ENCODE results near the gene PFKFB1.
"Not testable (repeated sequence)": the region's sequence is repeated elsewhere in the genome, so short reads cannot be mapped to it uniquely, and the experiment has no call there.

The PFKFB1 gene

GRCh38 chrX:54983306-54983705 is 10.7 kb downstream of the PFKFB1 start:
- H3K27ac ChIP-seq (ENCODE audit: low read length); H3K27me3 ChIP-seq (ENCODE audit: insufficient read depth, low read length); H3K4me3 ChIP-seq (ENCODE audit: low read length); H3K36me3 ChIP-seq (ENCODE audit: insufficient read depth, low read depth, low read length); H3K9me3 ChIP-seq (ENCODE audit: insufficient read depth, low read depth, low read length); H3K9ac ChIP-seq (ENCODE audit: low read depth, low read length); H3K4me1 ChIP-seq (ENCODE audit: insufficient read depth, low read length): not testable (repeated sequence)

- Histone ChIP-seq H3K4me3 (ENCODE audit: low read length) (no peak overlapping the region), H3K9me3 (ENCODE audit: insufficient read depth, low read depth, low read length) (no peaks in the 10 kb centered on the region), H3K27me3 (ENCODE audit: insufficient read depth, low read length) (no peaks in the 10 kb centered on the region), H3K36me3 (ENCODE audit: insufficient read depth, low read depth, low read length) (no peaks in the 10 kb centered on the region), H3K4me1 (ENCODE audit: insufficient read depth, low read length) (no peaks in the 10 kb centered on the region), H3K9ac (ENCODE audit: low read depth, low read length) (no peak overlapping the region), H3K27ac (ENCODE audit: low read length) (no peak overlapping the region)
Measured at GRCh38 chrX:54980334-54980733, 13.7 kb downstream of the PFKFB1 start.

DNA sequence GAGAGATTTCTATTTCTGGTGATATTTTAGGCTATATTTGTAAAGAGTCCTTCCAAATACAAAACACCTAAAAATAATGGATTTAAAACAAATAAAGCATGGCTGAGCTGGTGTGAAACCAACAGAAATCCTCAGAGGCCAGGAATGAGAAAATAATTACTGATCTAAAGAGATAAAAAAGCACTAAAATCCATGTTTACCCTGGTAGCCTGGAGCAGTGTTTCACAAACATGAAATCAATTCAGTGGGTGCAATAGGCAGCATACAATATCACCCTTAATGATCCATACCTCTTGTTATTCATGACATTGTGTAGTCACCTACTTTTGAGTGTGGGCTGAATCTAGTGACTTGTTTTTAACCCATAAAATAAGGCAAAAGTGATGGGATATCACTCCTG is 14.6 kb downstream of the PFKFB1 start:
- no peaks in the 10 kb centered on the region for H3K36me3 ChIP-seq (ENCODE audit: insufficient read depth, low read depth, low read length)
- no peak overlapping the region for H3K9ac ChIP-seq (ENCODE audit: low read depth, low read length)
- no peaks in the 10 kb centered on the region for H3K9me3 ChIP-seq (ENCODE audit: insufficient read depth, low read depth, low read length)
- no peak overlapping the region for H3K4me3 ChIP-seq (ENCODE audit: low read length)
- no peak overlapping the region for H3K27ac ChIP-seq (ENCODE audit: low read length)
- H3K4me1 ChIP-seq (ENCODE audit: insufficient read depth, low read length), result no peaks in the 10 kb centered on the region
- H3K27me3 ChIP-seq (ENCODE audit: insufficient read depth, low read length), result no peaks in the 10 kb centered on the region

GRCh38 chrX:54978448-54978847 is 15.5 kb downstream of the PFKFB1 start:
- H3K27ac ChIP-seq (ENCODE audit: low read length), result no peak overlapping the region
- H3K4me3 ChIP-seq (ENCODE audit: low read length), result no peak overlapping the region
- no peaks in the 10 kb centered on the region for H3K36me3 ChIP-seq (ENCODE audit: insufficient read depth, low read depth, low read length)
- no peaks in the 10 kb centered on the region for H3K9me3 ChIP-seq (ENCODE audit: insufficient read depth, low read depth, low read length)
- no peaks in the 10 kb centered on the region for H3K27me3 ChIP-seq (ENCODE audit: insufficient read depth, low read length)
- H3K9ac ChIP-seq (ENCODE audit: low read depth, low read length), result no peak overlapping the region
- H3K4me1 ChIP-seq (ENCODE audit: insufficient read depth, low read length), result no peaks in the 10 kb centered on the region

DNA sequence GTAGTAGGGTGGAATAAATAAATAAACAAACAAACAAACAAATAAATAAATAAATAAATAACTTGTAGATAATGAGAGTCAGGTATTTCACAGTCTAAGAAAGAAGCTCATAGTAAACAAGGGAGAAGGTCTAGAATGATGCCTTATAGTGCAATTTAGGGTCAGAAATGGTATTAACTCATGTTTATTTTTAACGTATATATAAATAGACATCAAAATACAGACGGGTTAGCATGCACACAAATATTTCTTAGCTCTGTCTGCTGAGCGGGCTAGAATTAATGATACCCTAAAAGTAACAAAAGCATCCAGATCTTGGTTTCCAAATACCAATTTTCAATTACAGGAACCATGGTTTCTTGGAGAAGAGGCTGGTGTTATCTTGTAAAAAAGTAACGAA is 16.6 kb downstream of the PFKFB1 start:
- Histone ChIP-seq H3K27me3 (ENCODE audit: insufficient read depth, low read length) (no peaks in the 10 kb centered on the region), H3K36me3 (ENCODE audit: insufficient read depth, low read depth, low read length) (no peaks in the 10 kb centered on the region), H3K9ac (ENCODE audit: low read depth, low read length) (no peak overlapping the region), H3K27ac (ENCODE audit: low read length) (no peak overlapping the region), H3K9me3 (ENCODE audit: insufficient read depth, low read depth, low read length) (no peaks in the 10 kb centered on the region), H3K4me3 (ENCODE audit: low read length) (no peak overlapping the region), H3K4me1 (ENCODE audit: insufficient read depth, low read length) (no peaks in the 10 kb centered on the region)

DNA sequence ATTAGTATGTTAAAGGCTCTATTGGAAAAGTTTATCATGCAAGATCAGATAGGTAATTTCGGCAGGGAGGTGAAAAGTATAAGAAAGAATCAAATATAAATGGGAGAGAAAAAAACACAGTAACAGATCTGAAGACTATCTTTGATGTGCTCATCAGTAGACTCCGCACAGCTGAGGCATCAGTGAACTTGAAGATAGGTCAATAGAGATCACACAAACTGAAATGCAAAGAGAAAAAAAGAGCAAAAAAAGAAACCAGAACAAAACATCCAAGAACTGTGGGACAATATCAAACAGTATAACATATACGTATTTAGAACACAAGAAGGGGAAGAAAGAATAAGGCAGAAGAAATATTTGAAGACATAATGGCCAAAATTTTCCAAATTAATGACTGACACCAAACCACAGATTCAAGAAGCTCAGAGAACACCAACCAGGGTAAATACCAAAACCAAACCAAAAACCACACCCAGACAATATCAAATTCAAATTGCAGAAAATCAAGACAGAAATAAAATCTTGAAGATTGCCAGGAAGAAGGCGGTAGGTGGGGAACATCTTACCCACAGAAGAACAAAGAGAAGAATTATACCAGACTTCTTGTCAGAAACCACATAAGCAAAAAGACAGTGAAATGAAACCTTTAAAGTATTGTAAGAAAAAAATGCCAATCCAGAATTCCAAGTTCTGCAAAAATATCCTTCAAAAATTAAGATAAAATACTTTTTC is 29.1 kb downstream of the PFKFB1 start:
- H3K36me3 ChIP-seq (ENCODE audit: insufficient read depth, low read depth, low read length), result no peaks in the 10 kb centered on the region
- no peak overlapping the region for H3K4me3 ChIP-seq (ENCODE audit: low read length)
- H3K9me3 ChIP-seq (ENCODE audit: insufficient read depth, low read depth, low read length), result no peaks in the 10 kb centered on the region
- H3K27me3 ChIP-seq (ENCODE audit: insufficient read depth, low read length), result no peaks in the 10 kb centered on the region
- no peaks in the 10 kb centered on the region for H3K4me1 ChIP-seq (ENCODE audit: insufficient read depth, low read length)
- no peak overlapping the region for H3K9ac ChIP-seq (ENCODE audit: low read depth, low read length)
- no peak overlapping the region for H3K27ac ChIP-seq (ENCODE audit: low read length)

- no peaks in the 10 kb centered on the region for H3K36me3 ChIP-seq (ENCODE audit: insufficient read depth, low read depth, low read length)
- H3K4me1 ChIP-seq (ENCODE audit: insufficient read depth, low read length), result no peaks in the 10 kb centered on the region
- no peak overlapping the region for H3K27ac ChIP-seq (ENCODE audit: low read length)
- H3K9me3 ChIP-seq (ENCODE audit: insufficient read depth, low read depth, low read length), result no peaks in the 10 kb centered on the region
- H3K9ac ChIP-seq (ENCODE audit: low read depth, low read length), result no peak overlapping the region
- no peak overlapping the region for H3K4me3 ChIP-seq (ENCODE audit: low read length)
- H3K27me3 ChIP-seq (ENCODE audit: insufficient read depth, low read length), result no peaks in the 10 kb centered on the region
Measured at GRCh38 chrX:54961750-54962149, 32.2 kb downstream of the PFKFB1 start.

DNA sequence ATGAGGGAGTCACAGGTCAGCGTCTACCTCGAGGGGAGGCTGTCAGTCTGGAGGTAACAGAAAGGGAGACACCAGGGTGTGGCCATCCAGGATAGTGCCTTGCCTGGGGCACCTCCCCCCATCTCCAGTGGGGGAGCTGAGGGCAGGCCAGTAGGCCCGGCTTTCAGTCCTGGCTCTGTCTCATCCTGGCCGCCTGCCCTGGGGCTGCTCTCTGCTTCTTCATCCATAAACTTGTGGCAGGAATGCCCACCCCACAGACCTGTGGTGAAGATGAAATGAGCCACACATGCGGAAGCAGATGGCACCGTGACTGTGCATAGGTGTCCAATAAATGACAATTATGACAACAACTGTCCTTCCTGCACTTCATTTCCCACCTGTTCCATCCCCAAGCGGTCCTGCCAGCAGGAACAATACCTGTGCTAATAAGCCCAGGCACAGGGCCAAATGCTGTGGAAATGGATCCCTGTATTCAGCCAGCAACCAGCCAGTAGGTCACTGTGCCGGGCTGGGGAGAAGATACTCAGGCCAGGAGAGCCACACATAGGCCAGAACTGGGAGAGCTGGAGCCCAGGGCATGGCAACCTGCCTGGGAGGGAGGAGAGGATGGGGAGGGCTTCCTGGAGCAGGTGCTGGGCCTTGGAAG is 43.1 kb downstream of the PFKFB1 start:
- H3K4me3 ChIP-seq (ENCODE audit: low read length), result no peak overlapping the region
- H3K27me3 ChIP-seq (ENCODE audit: insufficient read depth, low read length), result no peaks in the 10 kb centered on the region
- no peaks in the 10 kb centered on the region for H3K9me3 ChIP-seq (ENCODE audit: insufficient read depth, low read depth, low read length)
- no peak overlapping the region for H3K27ac ChIP-seq (ENCODE audit: low read length)
- no peaks in the 10 kb centered on the region for H3K36me3 ChIP-seq (ENCODE audit: insufficient read depth, low read depth, low read length)
- no peaks in the 10 kb centered on the region for H3K4me1 ChIP-seq (ENCODE audit: insufficient read depth, low read length)
- H3K9ac ChIP-seq (ENCODE audit: low read depth, low read length), result no peak overlapping the region

- H3K4me1 ChIP-seq (ENCODE audit: insufficient read depth, low read length), result no peaks in the 10 kb centered on the region
- no peaks in the 10 kb centered on the region for H3K9me3 ChIP-seq (ENCODE audit: insufficient read depth, low read depth, low read length)
- H3K4me3 ChIP-seq (ENCODE audit: low read length), result no peak overlapping the region
- no peak overlapping the region for H3K9ac ChIP-seq (ENCODE audit: low read depth, low read length)
- H3K27me3 ChIP-seq (ENCODE audit: insufficient read depth, low read length), result no peaks in the 10 kb centered on the region
- H3K27ac ChIP-seq (ENCODE audit: low read length), result no peak overlapping the region
- H3K36me3 ChIP-seq (ENCODE audit: insufficient read depth, low read depth, low read length), result no peaks in the 10 kb centered on the region
Measured at GRCh38 chrX:54945224-54945623, 48.8 kb downstream of the PFKFB1 start.

- Histone ChIP-seq H3K9me3 (ENCODE audit: insufficient read depth, low read depth, low read length) (no peaks in the 10 kb centered on the region), H3K27ac (ENCODE audit: low read length) (no peak overlapping the region), H3K4me3 (ENCODE audit: low read length) (no peak overlapping the region)
Measured at GRCh38 chrX:54944816-54945215, 49.2 kb downstream of the PFKFB1 start.

DNA sequence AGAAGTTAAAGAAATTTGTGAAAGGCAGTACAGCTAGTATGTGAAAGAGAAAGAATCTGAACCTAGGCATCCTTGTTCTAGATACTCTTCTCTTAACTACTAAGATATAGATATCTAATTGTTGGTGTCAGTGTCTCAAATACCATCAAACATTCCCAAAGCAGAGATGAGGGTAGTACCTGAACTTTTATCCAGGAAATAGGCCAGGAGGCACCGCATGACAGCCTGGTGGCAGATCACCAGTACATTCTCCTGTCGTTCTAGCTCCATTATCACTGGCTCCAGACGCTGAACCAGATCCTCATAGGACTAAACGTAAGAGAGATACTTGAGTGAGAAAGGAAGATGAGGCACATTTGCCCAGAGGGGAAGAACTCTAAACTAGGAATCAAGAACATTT is 56.6 kb downstream of the PFKFB1 start:
- Histone ChIP-seq H3K9ac (ENCODE audit: low read depth, low read length) (no peak overlapping the region), H3K4me1 (ENCODE audit: insufficient read depth, low read length) (no peaks in the 10 kb centered on the region), H3K9me3 (ENCODE audit: insufficient read depth, low read depth, low read length) (no peaks in the 10 kb centered on the region), H3K4me3 (ENCODE audit: low read length) (no peak overlapping the region), H3K27me3 (ENCODE audit: insufficient read depth, low read length) (no peaks in the 10 kb centered on the region), H3K36me3 (ENCODE audit: insufficient read depth, low read depth, low read length) (no peaks in the 10 kb centered on the region; the same call in 1 of the 2 replicates), H3K27ac (ENCODE audit: low read length) (no peak overlapping the region)

More at GRCh38 chrX:54944816-54945215, 49.2 kb downstream of the PFKFB1 start:
- no peaks in the 10 kb centered on the region for H3K27me3 ChIP-seq (ENCODE audit: insufficient read depth, low read length)
- no peaks in the 10 kb centered on the region for H3K36me3 ChIP-seq (ENCODE audit: insufficient read depth, low read depth, low read length)
- no peaks in the 10 kb centered on the region for H3K4me1 ChIP-seq (ENCODE audit: insufficient read depth, low read length)
- no peak overlapping the region for H3K9ac ChIP-seq (ENCODE audit: low read depth, low read length)

DNA sequence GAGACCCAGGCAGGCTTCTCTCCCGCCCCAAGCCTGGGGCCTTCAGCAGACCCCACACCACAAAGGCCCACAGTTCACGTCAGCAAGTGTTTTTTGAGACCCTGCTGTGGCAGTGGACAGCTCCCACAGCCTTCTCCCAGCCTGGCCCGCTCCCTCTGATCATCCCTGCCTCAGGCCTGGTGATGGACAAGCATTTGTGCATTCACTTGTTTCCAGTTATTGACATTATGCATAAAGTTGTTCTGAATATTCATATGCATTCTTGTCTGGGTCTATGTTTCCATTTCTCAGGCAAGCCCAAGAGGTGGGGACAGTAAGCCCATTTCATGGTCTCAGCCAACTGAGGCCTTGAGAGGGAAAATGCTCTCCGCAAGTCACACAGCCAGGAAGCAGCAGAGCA is 58.7 kb downstream of the PFKFB1 start:
- Histone ChIP-seq H3K27ac (ENCODE audit: low read length) (no peak overlapping the region), H3K4me3 (ENCODE audit: low read length) (no peak overlapping the region), H3K4me1 (ENCODE audit: insufficient read depth, low read length) (no peaks in the 10 kb centered on the region)

More for the DNA sequence above, 58.7 kb downstream of the PFKFB1 start:
- no peak overlapping the region for H3K9ac ChIP-seq (ENCODE audit: low read depth, low read length)
- H3K27me3 ChIP-seq (ENCODE audit: insufficient read depth, low read length), result no peaks in the 10 kb centered on the region
- H3K9me3 ChIP-seq (ENCODE audit: insufficient read depth, low read depth, low read length), result no peaks in the 10 kb centered on the region
- peaks cover 17% of the 10 kb centered on the region; the same call in 1 of the 2 replicates for H3K36me3 ChIP-seq (ENCODE audit: insufficient read depth, low read depth, low read length)

All from iPS-20b (cell line).